IMR-90 (cell line): ENCODE results near the gene SLC27A1.

Experiments
- BHLHE40 ChIP-seq: fragments of 150-350 bp; IDR thresholded peaks from 2 replicates; pipeline ENCODE4 v1.6.1; 2016; ENCODE audit warnings: mild to moderate bottlenecking, low read depth, low read length
- CEBPB ChIP-seq: IDR thresholded peaks from 2 replicates; pipeline ENCODE4 v1.6.1; 2012; ENCODE audit warnings: low read depth, low read length, improper control_type of control experiment
- CHD1 ChIP-seq: IDR thresholded peaks from 2 replicates; pipeline ENCODE4 v1.6.1; 2012; ENCODE audit warnings: low read depth, low read length, improper control_type of control experiment
- NFE2L2 ChIP-seq: fragments of 150-350 bp; IDR thresholded peaks from 2 replicates; pipeline ENCODE4 v1.6.1; 2016; ENCODE audit warnings: low read depth, mild to moderate bottlenecking, low read length
- POLR2A ChIP-seq: IDR thresholded peaks from 2 replicates; pipeline ENCODE4 v1.6.1; 2012; ENCODE audit warnings: mild to moderate bottlenecking, low read depth, low read length
- RFX5 ChIP-seq: IDR thresholded peaks from 2 replicates; pipeline ENCODE4 v1.8.0; 2012; ENCODE audit warnings: low read depth, mild to moderate bottlenecking, low read length, moderate library complexity
- TF ChIP-seq, protein P1 (sequence below): fragments of 150-350 bp; IDR thresholded peaks from 2 replicates; pipeline ENCODE4 v1.6.1; 2017; ENCODE audit warnings: mild to moderate bottlenecking, antibody characterized with exemption, low read length, low read depth
- TF ChIP-seq, protein P2 (sequence below): conservative IDR thresholded peaks from 2 replicates; pipeline ENCODE4 v1.5.1; 2012; ENCODE audit warnings: mild to moderate bottlenecking, low read depth, low read length, improper control_type of control experiment

DNA sequence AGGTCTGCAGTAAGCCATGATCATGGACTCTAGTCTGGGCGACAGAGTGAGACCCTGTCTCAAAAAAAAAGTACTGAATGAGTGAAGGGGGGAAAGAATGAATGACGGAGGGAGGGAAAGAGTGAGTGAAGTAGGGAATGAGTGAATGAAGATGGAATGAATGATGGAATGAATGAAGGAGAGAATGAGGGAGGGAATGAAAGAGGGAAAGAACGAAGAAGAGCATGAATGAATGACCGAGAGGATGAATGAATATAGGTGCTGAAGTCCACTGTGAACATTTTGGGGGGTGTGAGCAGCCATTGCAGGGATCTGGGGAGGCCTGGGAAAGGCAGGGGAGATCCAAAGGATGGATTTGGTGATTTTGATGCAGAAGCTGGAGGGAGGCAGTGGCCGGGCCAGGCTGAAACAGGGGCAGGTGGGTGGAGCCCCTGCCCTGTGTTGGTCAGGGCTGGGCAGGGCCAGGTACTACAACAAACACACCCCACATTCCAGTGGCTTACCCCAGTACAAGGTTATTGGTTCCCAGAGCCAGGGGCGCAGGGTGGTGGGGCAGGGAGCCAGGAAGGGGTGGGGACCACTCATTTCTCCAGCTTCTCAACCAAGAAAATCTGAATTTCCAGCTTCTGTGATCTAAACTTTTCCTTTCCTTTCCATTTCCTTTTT lies 14.3 kb downstream of the SLC27A1 start:
- no peak for TF ChIP-seq CEBPB
- TF ChIP-seq, protein P1, sequence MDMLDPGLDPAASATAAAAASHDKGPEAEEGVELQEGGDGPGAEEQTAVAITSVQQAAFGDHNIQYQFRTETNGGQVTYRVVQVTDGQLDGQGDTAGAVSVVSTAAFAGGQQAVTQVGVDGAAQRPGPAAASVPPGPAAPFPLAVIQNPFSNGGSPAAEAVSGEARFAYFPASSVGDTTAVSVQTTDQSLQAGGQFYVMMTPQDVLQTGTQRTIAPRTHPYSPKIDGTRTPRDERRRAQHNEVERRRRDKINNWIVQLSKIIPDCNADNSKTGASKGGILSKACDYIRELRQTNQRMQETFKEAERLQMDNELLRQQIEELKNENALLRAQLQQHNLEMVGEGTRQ = no peak
- TF ChIP-seq, protein P2, sequence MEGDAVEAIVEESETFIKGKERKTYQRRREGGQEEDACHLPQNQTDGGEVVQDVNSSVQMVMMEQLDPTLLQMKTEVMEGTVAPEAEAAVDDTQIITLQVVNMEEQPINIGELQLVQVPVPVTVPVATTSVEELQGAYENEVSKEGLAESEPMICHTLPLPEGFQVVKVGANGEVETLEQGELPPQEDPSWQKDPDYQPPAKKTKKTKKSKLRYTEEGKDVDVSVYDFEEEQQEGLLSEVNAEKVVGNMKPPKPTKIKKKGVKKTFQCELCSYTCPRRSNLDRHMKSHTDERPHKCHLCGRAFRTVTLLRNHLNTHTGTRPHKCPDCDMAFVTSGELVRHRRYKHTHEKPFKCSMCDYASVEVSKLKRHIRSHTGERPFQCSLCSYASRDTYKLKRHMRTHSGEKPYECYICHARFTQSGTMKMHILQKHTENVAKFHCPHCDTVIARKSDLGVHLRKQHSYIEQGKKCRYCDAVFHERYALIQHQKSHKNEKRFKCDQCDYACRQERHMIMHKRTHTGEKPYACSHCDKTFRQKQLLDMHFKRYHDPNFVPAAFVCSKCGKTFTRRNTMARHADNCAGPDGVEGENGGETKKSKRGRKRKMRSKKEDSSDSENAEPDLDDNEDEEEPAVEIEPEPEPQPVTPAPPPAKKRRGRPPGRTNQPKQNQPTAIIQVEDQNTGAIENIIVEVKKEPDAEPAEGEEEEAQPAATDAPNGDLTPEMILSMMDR = no peak
- no peak for TF ChIP-seq CHD1
- no peak for TF ChIP-seq NFE2L2
- no peak for TF ChIP-seq POLR2A
- TF ChIP-seq BHLHE40 = no peak
- TF ChIP-seq RFX5 = no peak
